Neural progenitor cell (in vitro differentiated cells): ENCODE results near the gene TEX26. TPM values are rescaled to one million over a fixed set of nuclear protein-coding genes. Genes with fewer than 3 reads are reported as not detected.
"Not testable (repeated sequence)": the region's sequence is repeated elsewhere in the genome, so short reads cannot be mapped to it uniquely, and the experiment has no call there.

Source experiments
- DNase-seq: peaks from one replicate; pipeline ENCODE4 v3.0.0-alpha.2; 2016; ENCODE audit warnings: low spot score
- H2AFZ ChIP-seq: fragments of 200-600 bp; sonication (generic); replicated peaks from 2 replicates; pipeline ENCODE4 v1.6.1; 2016; ENCODE audit warnings: antibody characterized with exemption
- H3F3A ChIP-seq: fragments of 200-600 bp; sonication (generic); 2 replicates; pipeline ENCODE4 v1.6.1; 2016; ENCODE audit warnings: antibody characterized with exemption, low read depth
- H3K27ac ChIP-seq: fragments of 200-600 bp; sonication (generic); 2 replicates; pipeline ENCODE4 v1.5.1; 2016; ENCODE audit warnings: mild to moderate bottlenecking
- H3K27me3 ChIP-seq: fragments of 200-600 bp; sonication (generic); 2 replicates; pipeline ENCODE4 v1.6.1; 2016; ENCODE audit warnings: mild to moderate bottlenecking, moderate library complexity
- H3K36me3 ChIP-seq: fragments of 200-600 bp; sonication (generic); 2 replicates; pipeline ENCODE4 v1.5.1; 2016
- H3K4me1 ChIP-seq: fragments of 200-600 bp; sonication (generic); 2 replicates; pipeline ENCODE4 v1.6.1; 2016; ENCODE audit warnings: mixed run types
- H3K4me2 ChIP-seq: fragments of 200-600 bp; sonication (generic); 2 replicates; pipeline ENCODE4 v1.6.1; 2016
- H3K4me3 ChIP-seq: fragments of 200-600 bp; sonication (generic); 2 replicates; pipeline ENCODE4 v1.5.1; 2016
- H3K79me2 ChIP-seq: fragments of 200-600 bp; sonication (generic); 2 replicates; pipeline ENCODE4 v1.6.1; 2016; ENCODE audit warnings: low read depth
- H3K9ac ChIP-seq: fragments of 200-600 bp; sonication (generic); 2 replicates; pipeline ENCODE4 v1.6.1; 2016
- H3K9me3 ChIP-seq: fragments of 200-600 bp; sonication (generic); 2 replicates; pipeline ENCODE4 v1.5.1; 2016; ENCODE audit warnings: low read depth
- H4K20me1 ChIP-seq: fragments of 200-600 bp; sonication (generic); 2 replicates; pipeline ENCODE4 v1.6.1; 2016; ENCODE audit warnings: low read depth
- H3K27ac Mint-ChIP-seq: 3 replicates; pipeline ENCODE4 v1.8.0; 2021; ENCODE audit warnings: mixed read lengths
- H3K27me3 Mint-ChIP-seq: 2 replicates; pipeline ENCODE4 v1.8.0; 2022; ENCODE audit warnings: low read depth, mild to moderate bottlenecking, inconsistent platforms, moderate library complexity, mixed read lengths; ENCODE audit not compliant: insufficient read depth
- H3K36me3 Mint-ChIP-seq: 3 replicates; pipeline ENCODE4 v1.8.0; 2021; ENCODE audit warnings: mixed read lengths
- H3K4me1 Mint-ChIP-seq: 3 replicates; pipeline ENCODE4 v1.8.0; 2021; ENCODE audit warnings: mixed read lengths
- H3K4me3 Mint-ChIP-seq: 3 replicates; pipeline ENCODE4 v1.8.0; 2021; ENCODE audit warnings: mild to moderate bottlenecking, moderate library complexity, mixed read lengths
- H3K9me3 Mint-ChIP-seq: 3 replicates; pipeline ENCODE4 v1.8.0; 2020; ENCODE audit warnings: mixed read lengths
- CTCF ChIP-seq: fragments of 200-600 bp; sonication (generic); IDR thresholded peaks from 2 replicates; pipeline ENCODE4 v1.5.1; 2017; ENCODE audit warnings: antibody characterized with exemption, mild to moderate bottlenecking
- EZH2 ChIP-seq: fragments of 200-600 bp; sonication (generic); IDR thresholded peaks from 2 replicates; pipeline ENCODE4 v1.6.1; 2017; ENCODE audit warnings: antibody characterized with exemption, mild to moderate bottlenecking, moderate library complexity
- EZH2phosphoT487 ChIP-seq: fragments of 200-600 bp; sonication (generic); IDR thresholded peaks from 2 replicates; pipeline ENCODE4 v1.6.1; 2017; ENCODE audit warnings: antibody characterized with exemption
- total RNA-seq: library from RNA; depleted of rRNA; stranded (reverse); fragments of >200 nt; gene quantifications from 2 replicates; pipeline ENCODE4 v1.2.3, GENCODE V29; 2015; ENCODE audit warnings: low replicate concordance

TEX26 gene
- total RNA-seq, 1 donor from 2014 or later = not detected

GRCh38 chr13:30924721-30925120 is 7.7 kb upstream of the TEX26 start:
- Histone ChIP-seq H3K9me3 (no peaks in the 10 kb centered on the region), H3K79me2 (no peaks in the 10 kb centered on the region), H3K36me3 (no peaks in the 10 kb centered on the region), H4K20me1 (no peaks in the 10 kb centered on the region), H3K9ac (no peak overlapping the region), H3K4me2 (no peak overlapping the region), H3K4me3 (no peak overlapping the region), H3K4me1 (no peaks in the 10 kb centered on the region), H3K27ac (no peak overlapping the region), H2AFZ (no peak overlapping the region), H3K27me3 (no peaks in the 10 kb centered on the region), H3F3A (no peaks in the 10 kb centered on the region)
- no peak overlapping the region for H3K27ac Mint-ChIP-seq
- no peak for TF ChIP-seq EZH2
- no peak for TF ChIP-seq EZH2phosphoT487
- no peak for TF ChIP-seq CTCF
- H3K27me3 Mint-ChIP-seq = peaks cover 2% of the 10 kb centered on the region
- no peaks in the 10 kb centered on the region for H3K36me3 Mint-ChIP-seq
- H3K9me3 Mint-ChIP-seq = no peaks in the 10 kb centered on the region
- no peak for DNase-seq
- no peak overlapping the region for H3K4me3 Mint-ChIP-seq
- H3K4me1 Mint-ChIP-seq = peaks cover 2% of the 10 kb centered on the region

GRCh38 chr13:30925429-30925828 is 7.0 kb upstream of the TEX26 start:
- Histone ChIP-seq H3K27me3 (no peaks in the 10 kb centered on the region), H3K9me3 (no peaks in the 10 kb centered on the region), H3K79me2 (no peaks in the 10 kb centered on the region), H3K9ac (no peak overlapping the region), H4K20me1 (no peaks in the 10 kb centered on the region), H3K36me3 (no peaks in the 10 kb centered on the region), H3K4me2 (no peak overlapping the region), H3K27ac (no peak overlapping the region), H3K4me1 (no peaks in the 10 kb centered on the region), H3F3A (no peaks in the 10 kb centered on the region), H3K4me3 (no peak overlapping the region), H2AFZ (no peak overlapping the region)
- Mint-ChIP-seq H3K27me3 (peaks cover 2% of the 10 kb centered on the region), H3K4me3 (no peak overlapping the region), H3K27ac (no peak overlapping the region), H3K36me3 (no peaks in the 10 kb centered on the region), H3K4me1 (peaks cover 2% of the 10 kb centered on the region), H3K9me3 (no peaks in the 10 kb centered on the region)
- no peak for TF ChIP-seq EZH2
- TF ChIP-seq CTCF = no peak
- TF ChIP-seq EZH2phosphoT487 = no peak
- no peak for DNase-seq

- Mint-ChIP-seq H3K36me3 (no peaks in the 10 kb centered on the region), H3K4me1 (peaks cover 6% of the 10 kb centered on the region), H3K4me3 (no peak overlapping the region), H3K27ac (no peak overlapping the region), H3K9me3 (no peaks in the 10 kb centered on the region), H3K27me3 (peaks cover 2% of the 10 kb centered on the region)
- H3K36me3 ChIP-seq = no peaks in the 10 kb centered on the region
- no peaks in the 10 kb centered on the region for H3K79me2 ChIP-seq
- no peak overlapping the region for H3K9ac ChIP-seq
- DNase-seq = no peak
- no peak overlapping the region for H3K4me3 ChIP-seq
- H3K27me3 ChIP-seq = peaks cover 10% of the 10 kb centered on the region
- no peak overlapping the region for H3K4me2 ChIP-seq
- peaks cover 2% of the 10 kb centered on the region for H3K4me1 ChIP-seq
- no peaks in the 10 kb centered on the region for H4K20me1 ChIP-seq
- TF ChIP-seq EZH2phosphoT487 = no peak
- no peak for TF ChIP-seq EZH2
- TF ChIP-seq CTCF = no peak
- H2AFZ ChIP-seq = no peak overlapping the region
- no peaks in the 10 kb centered on the region for H3F3A ChIP-seq
- no peak overlapping the region for H3K27ac ChIP-seq
- H3K9me3 ChIP-seq = no peaks in the 10 kb centered on the region
These were observed 5.7 kb upstream of the TEX26 start for GRCh38 chr13:30926781-30927180.

- H3K9me3 ChIP-seq, H3K27ac Mint-ChIP-seq, H3K27me3 Mint-ChIP-seq, H2AFZ ChIP-seq, H3K4me3 Mint-ChIP-seq, H3K36me3 ChIP-seq, H3K27ac ChIP-seq, H3K4me2 ChIP-seq, H3K36me3 Mint-ChIP-seq, H3K4me1 ChIP-seq, H4K20me1 ChIP-seq, H3K4me3 ChIP-seq, H3K9ac ChIP-seq, H3F3A ChIP-seq, DNase-seq, H3K9me3 Mint-ChIP-seq, H3K4me1 Mint-ChIP-seq, H3K79me2 ChIP-seq: not testable (repeated sequence)
- peaks cover 14% of the 10 kb centered on the region for H3K27me3 ChIP-seq
These were observed 5.3 kb upstream of the TEX26 start for GRCh38 chr13:30927188-30927587.
